Measurements from ENCODE around the gene MSTN. TPM values are rescaled to one million over a fixed set of nuclear protein-coding genes. Genes with fewer than 3 reads are reported as not detected.

MSTN gene
- total and polyA plus RNA-seq, 2 of the 4 experiments (the other 2 are of a cell fraction), result under 0.01 TPM; not detected in 1

DNA sequence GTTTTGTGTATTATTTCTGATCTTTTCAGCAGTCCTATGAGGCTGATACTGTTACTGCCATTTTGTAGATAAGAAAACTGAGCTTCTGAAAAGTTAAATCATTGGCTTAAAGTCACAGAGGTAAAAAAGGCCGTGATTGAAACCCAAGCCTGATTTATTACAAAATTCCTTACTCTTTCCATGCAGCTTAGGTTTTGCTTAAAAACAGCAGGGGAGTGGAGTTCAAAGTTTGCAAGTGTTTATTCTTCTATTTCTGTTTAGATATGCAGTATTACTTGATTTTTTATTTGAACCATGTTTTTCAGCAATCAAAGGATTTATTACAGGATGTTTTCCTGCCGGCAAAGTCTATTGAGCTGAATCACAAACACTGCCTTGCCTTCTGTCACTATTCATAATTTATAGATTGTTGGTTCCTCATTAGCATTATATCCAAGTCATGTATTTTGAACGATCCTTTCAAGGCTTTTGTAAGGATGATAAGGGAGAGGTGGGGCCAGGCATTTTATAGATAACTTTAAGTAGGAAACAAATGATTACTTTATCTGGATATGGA, 31.9 kb upstream of the MSTN start:
- CTCF ChIA-PET, result interaction anchor here (0.9 kb wide), 1 partner anchor 23 kb away, joined by 3 read pairs; no protein-coding TSS in a partner anchor
- WGBS, 2 experiments (ENCODE audit: extremely low coverage in 2 of 2, insufficient read length in 1 of 2), result no CpG with 5 or more reads among the region's 3 CpGs
- intact Hi-C loops (cut with micrococcal nuclease), result no loop called here

More for the DNA sequence above, 31.9 kb upstream of the MSTN start:
- no peak overlapping the region for H3K4ac ChIP-seq (ENCODE audit: low read depth, low read length)
- H3K4me2 ChIP-seq (ENCODE audit: low read depth, low read length), result no peak overlapping the region
- no peak overlapping the region for H2BK20ac ChIP-seq (ENCODE audit: low read depth, low read length)
- ATAC-seq (ENCODE audit: low read depth), result no peak
- H3K18ac ChIP-seq (ENCODE audit: low read depth, low read length), result no peak overlapping the region
- no peaks in the 10 kb centered on the region for H4K20me1 ChIP-seq (ENCODE audit: insufficient read depth, low read length)
- no peak overlapping the region for H2AK5ac ChIP-seq (ENCODE audit: low read depth, low read length)
- no peaks in the 10 kb centered on the region; the same call in 1 of the 2 replicates for H3K4me1 ChIP-seq (ENCODE audit: control insufficient read depth, insufficient read depth, low read length)
- H3K14ac ChIP-seq (replicated peaks; ENCODE audit: low read depth, low read length), result no peak overlapping the region
- no peaks in the 10 kb centered on the region for H3K27me3 ChIP-seq (ENCODE audit: control insufficient read depth, insufficient read depth, low read length)
- in situ Hi-C loops (cut with MboI; ENCODE audit: low sequenced_read_pairs) (loop anchor here (5.0 to 10.0 kb wide), 2 partner anchors 190 to 413 kb away; no protein-coding TSS in a partner anchor), dilution Hi-C loops (cut with HindIII; ENCODE audit: low sequenced_read_pairs, unreplicated experiment) (no loop called here)
- no peak overlapping the region for H3K9ac ChIP-seq (ENCODE audit: low read depth, low read length)
- no peak overlapping the region for H2BK15ac ChIP-seq (ENCODE audit: low read depth, low read length)
- H3K9me1 ChIP-seq (ENCODE audit: insufficient read depth, low read length), result no peaks in the 10 kb centered on the region
- H3K9me3 ChIP-seq (ENCODE audit: control insufficient read depth, insufficient read depth, low read length), result no peaks in the 10 kb centered on the region; the same call in 1 of the 2 replicates
- TF ChIP-seq MXI1 (IDR thresholded peaks at IDR 0.05; ENCODE audit: borderline replicate concordance, low read depth, low read length) (no peak), RFX5 (IDR thresholded peaks at IDR 0.05; ENCODE audit: low read depth, low read length) (no peak), RCOR1 (IDR thresholded peaks at IDR 0.05; ENCODE audit: insufficient replicate concordance, low read length) (no peak), RAD21 (IDR thresholded peaks at IDR 0.05; ENCODE audit: low read length) (no peak), NFE2L2 (IDR thresholded peaks at IDR 0.05; ENCODE audit: low read depth, low read length) (no peak), CEBPB (IDR thresholded peaks at IDR 0.05; ENCODE audit: low read depth, low read length) (no peak), MAZ (IDR thresholded peaks at IDR 0.05; ENCODE audit: borderline replicate concordance, low read depth, low read length) (no peak), CHD1 (IDR thresholded peaks at IDR 0.05; ENCODE audit: low read depth, low read length) (no peak), CTCF (conservative IDR thresholded peaks at IDR 0.05; ENCODE audit: low read depth, low read length) (no peak), BHLHE40 (IDR thresholded peaks at IDR 0.05; ENCODE audit: low read depth, low read length) (no peak), FOS (IDR thresholded peaks at IDR 0.05; ENCODE audit: low read depth, low read length) (no peak)
- TF ChIP-seq, protein P1, sequence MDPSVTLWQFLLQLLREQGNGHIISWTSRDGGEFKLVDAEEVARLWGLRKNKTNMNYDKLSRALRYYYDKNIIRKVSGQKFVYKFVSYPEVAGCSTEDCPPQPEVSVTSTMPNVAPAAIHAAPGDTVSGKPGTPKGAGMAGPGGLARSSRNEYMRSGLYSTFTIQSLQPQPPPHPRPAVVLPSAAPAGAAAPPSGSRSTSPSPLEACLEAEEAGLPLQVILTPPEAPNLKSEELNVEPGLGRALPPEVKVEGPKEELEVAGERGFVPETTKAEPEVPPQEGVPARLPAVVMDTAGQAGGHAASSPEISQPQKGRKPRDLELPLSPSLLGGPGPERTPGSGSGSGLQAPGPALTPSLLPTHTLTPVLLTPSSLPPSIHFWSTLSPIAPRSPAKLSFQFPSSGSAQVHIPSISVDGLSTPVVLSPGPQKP (IDR thresholded peaks at IDR 0.05; ENCODE audit: borderline replicate concordance, low read depth, low read length), result no peak
- POLR2A ChIA-PET (ENCODE audit: unreplicated experiment), result no interaction called here
- H4K5ac ChIP-seq (ENCODE audit: low read depth, low read length), result no peak overlapping the region; the same call in 1 of the 2 replicates
- no TSS peak for BruUV-seq (replicated peaks)
- no peak overlapping the region for H3K27ac ChIP-seq (ENCODE audit: insufficient read depth, low read length)
- no peaks in the 10 kb centered on the region for H3K79me1 ChIP-seq (ENCODE audit: low read depth in 1 of 2, low read length in 2 of 2)
- H3K56ac ChIP-seq (ENCODE audit: extremely low read depth, insufficient read depth, low read length), result no peak overlapping the region
- H4K91ac ChIP-seq (ENCODE audit: insufficient read depth, low read depth, low read length), result no peak overlapping the region
- no peaks in the 10 kb centered on the region for H3K36me3 ChIP-seq (ENCODE audit: control insufficient read depth, insufficient read depth, low read length)
- no peak overlapping the region for H4K8ac ChIP-seq (ENCODE audit: low read depth in 2 of 2, low read length in 2 of 2)
- no peak overlapping the region for H2BK120ac ChIP-seq (ENCODE audit: low read depth, low read length)
- H3K4me3 ChIP-seq (ENCODE audit: insufficient read depth, low read depth, low read length), result no peak overlapping the region
- no peak for DNase-seq
- no peak overlapping the region for H2AK9ac ChIP-seq (replicated peaks; ENCODE audit: low read depth, low read length, poor library complexity)
- H3K23ac ChIP-seq (ENCODE audit: low read depth, low read length), result no peak overlapping the region
- H2BK5ac ChIP-seq (ENCODE audit: low read depth, low read length, poor library complexity, severe bottlenecking), result no peak overlapping the region
- H2AFZ ChIP-seq (replicated peaks; ENCODE audit: low read length, poor library complexity), result no peak overlapping the region
